H9 (cell line): ENCODE results near the gene LRIT1. TPM values are rescaled to one million over a fixed set of nuclear protein-coding genes. Genes with fewer than 3 reads are reported as not detected.

Source experiments
- DNase-seq: peaks from one replicate; pipeline ENCODE4 v3.0.0-alpha.2; 2017
- H2AFZ ChIP-seq: one replicate; pipeline ENCODE4 v1.6.1; 2013; ENCODE audit warnings: mild to moderate bottlenecking, low read length, control low read depth, moderate library complexity
- H2AK5ac ChIP-seq: 2 replicates; pipeline ENCODE4 v1.6.1; 2013; ENCODE audit warnings: low read length, control low read depth, mixed read lengths; ENCODE audit not compliant: insufficient read length
- H2BK120ac ChIP-seq: one replicate; pipeline ENCODE4 v1.6.1; 2013; ENCODE audit warnings: low read depth, mild to moderate bottlenecking, low read length, control low read depth, inconsistent platforms; ENCODE audit not compliant: poor library complexity, severe bottlenecking
- H2BK12ac ChIP-seq: 2 replicates; pipeline ENCODE4 v1.6.1; 2013; ENCODE audit warnings: low read length, control low read depth, mixed read lengths, low read depth; ENCODE audit not compliant: insufficient read length
- H2BK15ac ChIP-seq: 2 replicates; pipeline ENCODE4 v1.6.1; 2013; ENCODE audit warnings: low read depth, low read length, control low read depth
- H2BK20ac ChIP-seq: one replicate; pipeline ENCODE4 v1.6.1; 2013; ENCODE audit warnings: low read depth, mild to moderate bottlenecking, low read length, control low read depth, inconsistent platforms; ENCODE audit not compliant: poor library complexity, severe bottlenecking
- H2BK5ac ChIP-seq: 2 replicates; pipeline ENCODE4 v1.6.1; 2013; ENCODE audit warnings: low read length, control low read depth, mixed read lengths; ENCODE audit not compliant: insufficient read length
- H3K14ac ChIP-seq: 2 replicates; pipeline ENCODE4 v1.6.1; 2013; ENCODE audit warnings: low read length, control low read depth; ENCODE audit not compliant: insufficient read depth
- H3K18ac ChIP-seq: 2 replicates; pipeline ENCODE4 v1.6.1; 2013; ENCODE audit warnings: low read depth, mild to moderate bottlenecking, mixed read lengths, low read length, control low read depth; ENCODE audit not compliant: insufficient read length
- H3K23ac ChIP-seq: 2 replicates; pipeline ENCODE4 v1.6.1; 2013; ENCODE audit warnings: low read length, control low read depth, mixed read lengths, low read depth; ENCODE audit not compliant: insufficient read length
- H3K23me2 ChIP-seq: 2 replicates; pipeline ENCODE4 v1.6.1; 2013; ENCODE audit warnings: low read depth, mild to moderate bottlenecking, mixed read lengths, low read length, control low read depth; ENCODE audit not compliant: insufficient read length, poor library complexity, severe bottlenecking
- H3K27ac ChIP-seq: 2 replicates; pipeline ENCODE4 v1.5.1; 2013; ENCODE audit warnings: low read length, control low read depth, mixed read lengths, low read depth; ENCODE audit not compliant: insufficient read length
- H3K27me3 ChIP-seq: 2 replicates; pipeline ENCODE4 v1.6.1; 2013; ENCODE audit warnings: low read length, control low read depth, inconsistent platforms; ENCODE audit not compliant: insufficient read depth
- H3K4ac ChIP-seq: 2 replicates; pipeline ENCODE4 v1.6.1; 2013; ENCODE audit warnings: low read depth, mild to moderate bottlenecking, control low read depth, inconsistent platforms, low read length, moderate library complexity
- H3K4me1 ChIP-seq: 2 replicates; pipeline ENCODE4 v1.6.1; 2013; ENCODE audit warnings: low read length, control low read depth, inconsistent platforms; ENCODE audit not compliant: insufficient read depth
- H3K4me2 ChIP-seq: 2 replicates; pipeline ENCODE4 v1.6.1; 2013; ENCODE audit warnings: low read length, control low read depth, mixed read lengths; ENCODE audit not compliant: insufficient read length, insufficient read depth
- H3K56ac ChIP-seq: 2 replicates; pipeline ENCODE4 v1.6.1; 2013; ENCODE audit warnings: low read depth, mild to moderate bottlenecking, mixed read lengths, low read length, control low read depth; ENCODE audit not compliant: insufficient read length
- H3K79me1 ChIP-seq: 2 replicates; pipeline ENCODE4 v1.6.1; 2013; ENCODE audit warnings: low read depth, mild to moderate bottlenecking, moderate library complexity, low read length, control low read depth, inconsistent platforms; ENCODE audit not compliant: insufficient read depth, poor library complexity, severe bottlenecking
- H3K79me2 ChIP-seq: 2 replicates; pipeline ENCODE4 v1.6.1; 2013; ENCODE audit warnings: low read length, control low read depth, inconsistent platforms; ENCODE audit not compliant: insufficient read depth
- H3K9ac ChIP-seq: 2 replicates; pipeline ENCODE4 v1.6.1; 2013; ENCODE audit warnings: low read length, control low read depth, mixed read lengths; ENCODE audit not compliant: insufficient read length; ENCODE audit errors: extremely low read depth
- H3K9me3 ChIP-seq: one replicate; pipeline ENCODE4 v1.6.1; 2013; ENCODE audit warnings: low read depth, low read length, inconsistent platforms; ENCODE audit not compliant: control insufficient read depth
- H3T11ph ChIP-seq: one replicate; pipeline ENCODE4 v1.6.1; 2013; ENCODE audit warnings: mild to moderate bottlenecking, low read length, control low read depth, inconsistent platforms
- H4K20me1 ChIP-seq: one replicate; pipeline ENCODE4 v1.6.1; 2013; ENCODE audit not compliant: control insufficient read depth, insufficient read length, insufficient read depth
- H4K5ac ChIP-seq: 2 replicates; pipeline ENCODE4 v1.6.1; 2013; ENCODE audit warnings: low read depth, mild to moderate bottlenecking, mixed read lengths, low read length, control low read depth; ENCODE audit not compliant: insufficient read length
- H4K8ac ChIP-seq: replicated peaks from 2 replicates; pipeline ENCODE4 v1.6.1; 2013; ENCODE audit warnings: low read length, control low read depth, mixed read lengths, low read depth; ENCODE audit not compliant: insufficient read length
- H4K91ac ChIP-seq: 2 replicates; pipeline ENCODE4 v1.6.1; 2013; ENCODE audit warnings: low read depth, mild to moderate bottlenecking, moderate library complexity, mixed read lengths, low read length, control low read depth; ENCODE audit not compliant: insufficient read length
- H3K27ac Mint-ChIP-seq, 3 experiments: 2 replicates in 2 of 3; 3 replicates in 1 of 3; pipeline ENCODE4 v1.8.0; 2020 to 2021; ENCODE audit warnings: mixed read lengths in 3 of 3, mild to moderate bottlenecking in 1 of 3, moderate library complexity in 1 of 3
- H3K27me3 Mint-ChIP-seq: 2 replicates; pipeline ENCODE4 v1.8.0; 2021; ENCODE audit warnings: low read depth, mild to moderate bottlenecking, moderate library complexity, mixed read lengths
- H3K36me3 Mint-ChIP-seq, 3 experiments: 2 replicates in 2 of 3; 3 replicates in 1 of 3; pipeline ENCODE4 v1.8.0; 2020 to 2021; ENCODE audit warnings: low read depth in 3 of 3, mixed read lengths in 3 of 3; ENCODE audit not compliant: insufficient read depth in 1 of 3
- H3K4me1 Mint-ChIP-seq, 2 experiments: 2 replicates each; pipeline ENCODE4 v1.8.0; 2020; ENCODE audit warnings: mixed read lengths in 2 of 2
- H3K4me3 Mint-ChIP-seq, 2 experiments: 2 replicates in 1 of 2; 3 replicates in 1 of 2; pipeline ENCODE4 v1.8.0; 2020 to 2021; ENCODE audit warnings: mild to moderate bottlenecking in 2 of 2, mixed read lengths in 2 of 2, moderate library complexity in 1 of 2
- H3K9me3 Mint-ChIP-seq, 2 experiments: 2 replicates in 1 of 2; 3 replicates in 1 of 2; pipeline ENCODE4 v1.8.0; 2020; ENCODE audit warnings: mild to moderate bottlenecking in 2 of 2, mixed read lengths in 2 of 2, moderate library complexity in 1 of 2
- CTCF ChIP-seq: fragments of 200-600 bp; sonication (generic); conservative IDR thresholded peaks from 3 replicates; pipeline ENCODE4 v1.8.0; 2021; ENCODE audit warnings: antibody characterized with exemption, mild to moderate bottlenecking
- WGBS: extraction: QIAGEN DNeasy Blood & Tissue Kit; methylation state at CpG from one replicate; pipeline ENCODE4 v1.1.7; 2013; ENCODE audit warnings: missing lambda C conversion rate, low lambda C conversion rate, mixed read lengths; ENCODE audit not compliant: insufficient read length; ENCODE audit errors: extremely low coverage; 5-methylcytosine and 5-hydroxymethylcytosine counted together
- total RNA-seq: library from RNA; stranded (reverse); gene quantifications from 2 replicates; pipeline ENCODE4 v1.2.1, GENCODE V29; 2021

Gene LRIT1
- total RNA-seq, 1 experiment from 2014 or later: not detected

GRCh38 chr10:84205853-84206525 lies 35.4 kb downstream of the LRIT1 start:
- no peak overlapping the region for H2AK5ac ChIP-seq

More at GRCh38 chr10:84205853-84206525, 35.4 kb downstream of the LRIT1 start:
- Mint-ChIP-seq H3K4me3 (no peak overlapping the region; a peak in 1 of 5 replicates), H3K4me1 (no peaks in the 10 kb centered on the region), H3K36me3 (no peaks in the 10 kb centered on the region), H3K27me3 (peaks cover 3% of the 10 kb centered on the region; the same call in 1 of the 2 replicates), H3K9me3 (no peaks in the 10 kb centered on the region), H3K27ac (peak overlapping the region in 1 of 3 experiments; percentile 66; a peak in 1 of 7 replicates)
- no peak overlapping the region for H2BK12ac ChIP-seq
- no peak overlapping the region for H4K91ac ChIP-seq
- H2BK15ac ChIP-seq: no peak overlapping the region
- H4K20me1 ChIP-seq: no peaks in the 10 kb centered on the region
- no peak overlapping the region for H3K23ac ChIP-seq
- H2BK20ac ChIP-seq: no peak overlapping the region
- no peak overlapping the region for H3K27ac ChIP-seq
- no peak overlapping the region for H3K14ac ChIP-seq
- no peaks in the 10 kb centered on the region for H3K4me1 ChIP-seq
- H3K79me2 ChIP-seq: no peaks in the 10 kb centered on the region
- H2AFZ ChIP-seq: no peak overlapping the region
- H2BK120ac ChIP-seq: no peak overlapping the region
- H4K5ac ChIP-seq: no peak overlapping the region
- no peak overlapping the region for H3K9ac ChIP-seq
- H3K4me2 ChIP-seq: no peak overlapping the region
- H3K9me3 ChIP-seq: no peaks in the 10 kb centered on the region
- no peaks in the 10 kb centered on the region for H3K79me1 ChIP-seq
- no peak overlapping the region for H3K18ac ChIP-seq
- no peaks in the 10 kb centered on the region for H3K23me2 ChIP-seq
- H3K56ac ChIP-seq: no peak overlapping the region
- WGBS: no CpG with 5 or more reads among the region's 6 CpGs
- no peak overlapping the region for H4K8ac ChIP-seq
- no peak overlapping the region for H2BK5ac ChIP-seq
- no peaks in the 10 kb centered on the region for H3K27me3 ChIP-seq
- no peak for DNase-seq
- TF ChIP-seq CTCF: no peak
- H3T11ph ChIP-seq: no peak overlapping the region
- no peak overlapping the region for H3K4ac ChIP-seq
